HG03135 (cell line): Measurements from ENCODE around the gene HSF5.
"Not testable (repeated sequence)": the region's sequence is repeated elsewhere in the genome, so short reads cannot be mapped to it uniquely, and the experiment has no call there.

Experiments
- ATAC-seq: cut with Tn5 transposase; IDR thresholded peaks from one replicate; pipeline ENCODE4 v1.9.1; 2021; ENCODE audit warnings: mild to moderate bottlenecking, moderate library complexity; ENCODE audit not compliant: unreplicated experiment

The HSF5 gene

GRCh38 chr17:58415371-58416055 lies 72.7 kb downstream of the HSF5 start:
- no peak for ATAC-seq

GRCh38 chr17:58414596-58414997 lies 73.6 kb downstream of the HSF5 start:
- no peak for ATAC-seq

GRCh38 chr17:58413684-58414083 lies 74.5 kb downstream of the HSF5 start:
- ATAC-seq: no peak

- no peak for ATAC-seq
Measured at GRCh38 chr17:58412961-58413586, 75.1 kb downstream of the HSF5 start.

GRCh38 chr17:58412064-58412703 lies 76.0 kb downstream of the HSF5 start:
- ATAC-seq: no peak

- no peak for ATAC-seq
Measured at GRCh38 chr17:58411408-58411894, 76.8 kb downstream of the HSF5 start.

GRCh38 chr17:58410714-58411407 lies 77.3 kb downstream of the HSF5 start:
- ATAC-seq: no peak

GRCh38 chr17:58409432-58409831 lies 78.8 kb downstream of the HSF5 start:
- no peak for ATAC-seq

GRCh38 chr17:58403311-58403710 lies 84.9 kb downstream of the HSF5 start:
- no peak for ATAC-seq

GRCh38 chr17:58402679-58403078 lies 85.5 kb downstream of the HSF5 start:
- ATAC-seq: no peak

GRCh38 chr17:58402047-58402446 lies 86.2 kb downstream of the HSF5 start:
- ATAC-seq: no peak

GRCh38 chr17:58401287-58401686 lies 86.9 kb downstream of the HSF5 start:
- no peak for ATAC-seq

- ATAC-seq: no peak
Measured at GRCh38 chr17:58400826-58401225, 87.4 kb downstream of the HSF5 start.

- no peak for ATAC-seq
Measured at GRCh38 chr17:58399974-58400373, 88.2 kb downstream of the HSF5 start.

GRCh38 chr17:58398574-58399266 lies 89.5 kb downstream of the HSF5 start:
- ATAC-seq: no peak

- ATAC-seq: not testable (repeated sequence)
Measured at GRCh38 chr17:58397421-58397820, 90.8 kb downstream of the HSF5 start.

- no peak for ATAC-seq
Measured at GRCh38 chr17:58396173-58396572, 92.0 kb downstream of the HSF5 start.

- no peak for ATAC-seq
Measured at GRCh38 chr17:58394534-58395223, 93.5 kb downstream of the HSF5 start.

GRCh38 chr17:58391302-58391984 lies 96.8 kb downstream of the HSF5 start:
- ATAC-seq: no peak

GRCh38 chr17:58390884-58391283 lies 97.3 kb downstream of the HSF5 start:
- no peak for ATAC-seq
